IMR-90 (cell line): Measurements from ENCODE around the gene CNTN5. TPM values are rescaled to one million over a fixed set of nuclear protein-coding genes. Genes with fewer than 3 reads are reported as not detected.

Experiments used
- ATAC-seq: fragments of 200-7000 bp; cut with Tn5 transposase; 2 replicates; pipeline ENCODE4 v1.9.1; 2020; ENCODE audit warnings: low read depth, mild to moderate bottlenecking, moderate library complexity
- BruUV-seq: library from RNA; stranded (reverse); fragments of 400-500 nt; replicated peaks from 2 replicates; lab custom pipeline; 2021; lab: Mats Ljungman, UMichigan
- CTCF ChIA-PET: fragments of 300-600 bp; formaldehyde crosslinking; extraction: SDS; loops from one replicate; lab custom pipeline; 2021; ENCODE audit warnings: antibody characterized with exemption; lab: Yijun Ruan, JAX
- POLR2A ChIA-PET: fragments of 300-600 bp; sonication (Branson Sonifier 250); formaldehyde crosslinking; loops from one replicate; lab custom pipeline; 2022; ENCODE audit warnings: antibody characterized with exemption; ENCODE audit not compliant: unreplicated experiment; lab: Charles Lee
- DNase-seq: peaks from one replicate; pipeline ENCODE4 v3.0.0; 2013
- H2AFZ ChIP-seq: replicated peaks from 2 replicates; pipeline ENCODE3; 2013; ENCODE audit warnings: low read length, mild to moderate bottlenecking; ENCODE audit not compliant: poor library complexity
- H2AK5ac ChIP-seq: 2 replicates; pipeline ENCODE4 v1.6.1; 2013; ENCODE audit warnings: low read depth, low read length, inconsistent platforms
- H2AK9ac ChIP-seq: replicated peaks from 2 replicates; pipeline ENCODE3; 2013; ENCODE audit warnings: mild to moderate bottlenecking, low read depth, low read length, moderate library complexity; ENCODE audit not compliant: poor library complexity
- H2BK120ac ChIP-seq: 2 replicates; pipeline ENCODE4 v1.6.1; 2013; ENCODE audit warnings: low read depth, low read length, inconsistent platforms
- H2BK15ac ChIP-seq: 3 replicates; pipeline ENCODE4 v1.6.1; 2013; ENCODE audit warnings: low read depth, low read length, inconsistent platforms
- H2BK20ac ChIP-seq: 2 replicates; pipeline ENCODE4 v1.6.1; 2013; ENCODE audit warnings: low read depth, mild to moderate bottlenecking, inconsistent platforms, low read length, moderate library complexity
- H2BK5ac ChIP-seq: 2 replicates; pipeline ENCODE4 v1.6.1; 2013; ENCODE audit warnings: mild to moderate bottlenecking, low read depth, low read length, inconsistent platforms; ENCODE audit not compliant: poor library complexity, severe bottlenecking
- H3K14ac ChIP-seq: replicated peaks from 2 replicates; pipeline ENCODE4 v1.6.1; 2013; ENCODE audit warnings: low read depth, low read length, inconsistent platforms
- H3K18ac ChIP-seq: 2 replicates; pipeline ENCODE4 v1.6.1; 2013; ENCODE audit warnings: low read depth, low read length, control low read depth
- H3K23ac ChIP-seq: 2 replicates; pipeline ENCODE4 v1.6.1; 2013; ENCODE audit warnings: low read depth, low read length, inconsistent platforms
- H3K27ac ChIP-seq: 2 replicates; pipeline ENCODE4 v1.5.1; 2013; ENCODE audit warnings: mild to moderate bottlenecking, control low read depth, low read length; ENCODE audit not compliant: insufficient read depth
- H3K27me3 ChIP-seq: 2 replicates; pipeline ENCODE4 v1.6.1; 2013; ENCODE audit warnings: low read length; ENCODE audit not compliant: control insufficient read depth, insufficient read depth
- H3K36me3 ChIP-seq: 2 replicates; pipeline ENCODE4 v1.6.1; 2013; ENCODE audit warnings: low read length, mixed read lengths; ENCODE audit not compliant: control insufficient read depth, insufficient read depth
- H3K4ac ChIP-seq: 2 replicates; pipeline ENCODE4 v1.6.1; 2013; ENCODE audit warnings: low read depth, low read length, inconsistent platforms
- H3K4me1 ChIP-seq: 2 replicates; pipeline ENCODE4 v1.6.1; 2013; ENCODE audit warnings: low read length, mixed read lengths; ENCODE audit not compliant: control insufficient read depth, insufficient read depth
- H3K4me2 ChIP-seq: 2 replicates; pipeline ENCODE4 v1.6.1; 2013; ENCODE audit warnings: low read depth, mild to moderate bottlenecking, control low read depth, low read length, moderate library complexity
- H3K4me3 ChIP-seq: 2 replicates; pipeline ENCODE4 v1.5.1; 2013; ENCODE audit warnings: low read depth, mild to moderate bottlenecking, control low read depth, low read length, moderate library complexity; ENCODE audit not compliant: insufficient read depth
- H3K56ac ChIP-seq: 2 replicates; pipeline ENCODE4 v1.6.1; 2013; ENCODE audit warnings: low read length, inconsistent platforms; ENCODE audit not compliant: insufficient read depth; ENCODE audit errors: extremely low read depth
- H3K79me1 ChIP-seq, 2 experiments: 2 replicates each; pipeline ENCODE4 v1.6.1; 2013; ENCODE audit warnings: low read length in 2 of 2, inconsistent platforms in 1 of 2, low read depth in 1 of 2
- H3K9ac ChIP-seq: 2 replicates; pipeline ENCODE4 v1.6.1; 2013; ENCODE audit warnings: low read depth, low read length, control low read depth
- H3K9me1 ChIP-seq: 2 replicates; pipeline ENCODE4 v1.6.1; 2013; ENCODE audit warnings: low read length, inconsistent platforms; ENCODE audit not compliant: insufficient read depth
- H3K9me3 ChIP-seq: 2 replicates; pipeline ENCODE4 v1.6.1; 2013; ENCODE audit warnings: low read length; ENCODE audit not compliant: control insufficient read depth, insufficient read depth
- H4K20me1 ChIP-seq: 2 replicates; pipeline ENCODE4 v1.6.1; 2013; ENCODE audit warnings: low read length, inconsistent platforms; ENCODE audit not compliant: insufficient read depth
- H4K5ac ChIP-seq: 2 replicates; pipeline ENCODE4 v1.6.1; 2013; ENCODE audit warnings: mild to moderate bottlenecking, low read depth, low read length, control low read depth
- H4K8ac ChIP-seq, 2 experiments: 2 replicates each; pipeline ENCODE4 v1.6.1; 2013; ENCODE audit warnings: low read depth in 2 of 2, low read length in 2 of 2, control low read depth in 1 of 2, inconsistent platforms in 1 of 2
- H4K91ac ChIP-seq: 2 replicates; pipeline ENCODE4 v1.6.1; 2013; ENCODE audit warnings: low read depth, low read length, inconsistent platforms; ENCODE audit not compliant: insufficient read depth
- FOS ChIP-seq: fragments of 150-350 bp; IDR thresholded peaks from 2 replicates; pipeline ENCODE4 v1.6.1; 2016; ENCODE audit warnings: low read depth, low read length
- MAZ ChIP-seq: IDR thresholded peaks from 2 replicates; pipeline ENCODE4 v1.6.1; 2012; ENCODE audit warnings: low read depth, mild to moderate bottlenecking, low read length, improper control_type of control experiment, moderate library complexity, borderline replicate concordance
- MXI1 ChIP-seq: IDR thresholded peaks from 2 replicates; pipeline ENCODE4 v1.6.1; 2012; ENCODE audit warnings: low read depth, mild to moderate bottlenecking, low read length, moderate library complexity, borderline replicate concordance
- NFE2L2 ChIP-seq: fragments of 150-350 bp; IDR thresholded peaks from 2 replicates; pipeline ENCODE4 v1.6.1; 2016; ENCODE audit warnings: low read depth, mild to moderate bottlenecking, low read length
- POLR2A ChIP-seq: IDR thresholded peaks from 2 replicates; pipeline ENCODE4 v1.6.1; 2012; ENCODE audit warnings: mild to moderate bottlenecking, low read depth, low read length
- SMC3 ChIP-seq: fragments of 150-350 bp; IDR thresholded peaks from 2 replicates; pipeline ENCODE4 v1.6.1; 2016; ENCODE audit warnings: low read depth, mild to moderate bottlenecking, antibody characterized with exemption, low read length, moderate library complexity
- WGBS, 2 experiments: methylation state at CpG; one replicate each; pipeline versions ENCODE4 v1.1.5 to v1.1.7; 2013; ENCODE audit warnings: missing lambda C conversion rate in 2 of 2; ENCODE audit not compliant: insufficient read length in 1 of 2; ENCODE audit errors: extremely low coverage in 2 of 2; 5-methylcytosine and 5-hydroxymethylcytosine counted together
- dilution Hi-C: fragments of 300-500 bp; cut with HindIII; formaldehyde crosslinking; loops from one replicate; pipeline ENCODE4 v1.14.3; 2018; ENCODE audit warnings: low sequenced_read_pairs; ENCODE audit not compliant: unreplicated experiment
- in situ Hi-C: fragments of 300-500 bp; cut with MboI; formaldehyde crosslinking; loops from 3 replicates; pipeline ENCODE4 v1.14.3; 2019; ENCODE audit warnings: low sequenced_read_pairs, inconsistent platforms, mixed read lengths
- intact Hi-C: fragments of 100-400 bp; cut with micrococcal nuclease; formaldehyde crosslinking; loops from 2 replicates; pipeline ENCODE4 v1.10.0; 2022
- polyA plus RNA-seq, 3 experiments: library from polyadenylated mRNA; depleted of rRNA; stranded (reverse); fragments of >200 nt; gene quantifications; 2 replicates each; pipeline ENCODE4 v1.2.3, GENCODE V29; 2012; ENCODE audit warnings: low replicate concordance in 1 of 3
- total RNA-seq: library from RNA; depleted of rRNA; stranded (reverse); fragments of >200 nt; gene quantifications from 2 replicates; pipeline ENCODE4 v1.2.3, GENCODE V29; 2012
- TF ChIP-seq, protein P1 (sequence below): fragments of 150-350 bp; IDR thresholded peaks from 2 replicates; pipeline ENCODE4 v1.6.1; 2016; ENCODE audit warnings: low read depth, mild to moderate bottlenecking, low read length, moderate library complexity, borderline replicate concordance

Gene CNTN5
- total and polyA plus RNA-seq, 2 of the 4 experiments (the other 2 are of a cell fraction), result not detected

GRCh38 chr11:99268886-99269285, 248.1 kb downstream of the CNTN5 start:
- no peak overlapping the region for H3K4ac ChIP-seq
- no peaks in the 10 kb centered on the region for H3K79me1 ChIP-seq
- no peak overlapping the region for H2AK9ac ChIP-seq
- no peaks in the 10 kb centered on the region for H3K9me1 ChIP-seq
- H4K8ac ChIP-seq, result no peak overlapping the region
- DNase-seq (no peak), ATAC-seq (no peak)
- no peak overlapping the region for H3K18ac ChIP-seq
- no peaks in the 10 kb centered on the region for H3K9me3 ChIP-seq
- no peak overlapping the region for H3K56ac ChIP-seq
- in situ Hi-C loops (no loop called here), intact Hi-C loops (no loop called here), dilution Hi-C loops (no loop called here)
- no CpG with 5 or more reads among the region's 3 CpGs for WGBS, 2 experiments
- no peak overlapping the region for H2BK15ac ChIP-seq
- no peak overlapping the region for H3K14ac ChIP-seq
- H2AK5ac ChIP-seq, result no peak overlapping the region
- no peak overlapping the region for H3K27ac ChIP-seq
- H3K36me3 ChIP-seq, result no peaks in the 10 kb centered on the region
- no peaks in the 10 kb centered on the region for H4K20me1 ChIP-seq
- H3K27me3 ChIP-seq, result no peaks in the 10 kb centered on the region
- no TSS peak for BruUV-seq
- no peak overlapping the region for H2BK20ac ChIP-seq
- H3K23ac ChIP-seq, result no peak overlapping the region
- no peaks in the 10 kb centered on the region for H3K4me1 ChIP-seq
- H2AFZ ChIP-seq, result no peak overlapping the region
- H3K9ac ChIP-seq, result no peak overlapping the region
- no peak overlapping the region for H4K5ac ChIP-seq
- no peak overlapping the region for H4K91ac ChIP-seq
- TF ChIP-seq NFE2L2 (no peak), POLR2A (no peak), SMC3 (no peak), MAZ (no peak), FOS (no peak), MXI1 (no peak)
- TF ChIP-seq, protein P1, sequence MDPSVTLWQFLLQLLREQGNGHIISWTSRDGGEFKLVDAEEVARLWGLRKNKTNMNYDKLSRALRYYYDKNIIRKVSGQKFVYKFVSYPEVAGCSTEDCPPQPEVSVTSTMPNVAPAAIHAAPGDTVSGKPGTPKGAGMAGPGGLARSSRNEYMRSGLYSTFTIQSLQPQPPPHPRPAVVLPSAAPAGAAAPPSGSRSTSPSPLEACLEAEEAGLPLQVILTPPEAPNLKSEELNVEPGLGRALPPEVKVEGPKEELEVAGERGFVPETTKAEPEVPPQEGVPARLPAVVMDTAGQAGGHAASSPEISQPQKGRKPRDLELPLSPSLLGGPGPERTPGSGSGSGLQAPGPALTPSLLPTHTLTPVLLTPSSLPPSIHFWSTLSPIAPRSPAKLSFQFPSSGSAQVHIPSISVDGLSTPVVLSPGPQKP, result no peak
- no peak overlapping the region for H3K4me3 ChIP-seq
- ChIA-PET CTCF (no interaction called here), POLR2A (no interaction called here)
- H2BK5ac ChIP-seq, result no peak overlapping the region
- no peak overlapping the region for H3K4me2 ChIP-seq
- H2BK120ac ChIP-seq, result no peak overlapping the region
